Activated CD4-positive, alpha-beta T cell treated with anti-CD3 and anti-CD28 coated beads for 1 hour (primary cell): ENCODE measurements around the gene MSTO1.
"Not testable (repeated sequence)": the region's sequence is repeated elsewhere in the genome, so short reads cannot be mapped to it uniquely, and the experiment has no call there.

Experiments used
- DNase-seq: peaks from one replicate; pipeline ENCODE4 v3.0.0-alpha.2; 2020

The MSTO1 gene

GRCh38 chr1:155609515-155610256 lies at the start of gene MSTO1:
Gene MSTO1, plus strand, starts transcription at chr1:155610218. Its CDS starts 31 bp downstream, at chr1:155610249.
- DNase-seq, result peak; percentile 89

- DNase-seq, result peak; percentile 45
Observed at GRCh38 chr1:155561779-155562580, 48.0 kb upstream of the MSTO1 start.

GRCh38 chr1:155562581-155563376 lies 47.2 kb upstream of the MSTO1 start, which contains the start of gene ASH1L:
Gene ASH1L, minus strand, starts transcription at chr1:155562803. Its CDS starts 41,284 bp downstream, at chr1:155521519.
- peak; percentile 89 for DNase-seq

GRCh38 chr1:155563377-155564022 lies 46.5 kb upstream of the MSTO1 start:
- not testable (repeated sequence) for DNase-seq

DNA sequence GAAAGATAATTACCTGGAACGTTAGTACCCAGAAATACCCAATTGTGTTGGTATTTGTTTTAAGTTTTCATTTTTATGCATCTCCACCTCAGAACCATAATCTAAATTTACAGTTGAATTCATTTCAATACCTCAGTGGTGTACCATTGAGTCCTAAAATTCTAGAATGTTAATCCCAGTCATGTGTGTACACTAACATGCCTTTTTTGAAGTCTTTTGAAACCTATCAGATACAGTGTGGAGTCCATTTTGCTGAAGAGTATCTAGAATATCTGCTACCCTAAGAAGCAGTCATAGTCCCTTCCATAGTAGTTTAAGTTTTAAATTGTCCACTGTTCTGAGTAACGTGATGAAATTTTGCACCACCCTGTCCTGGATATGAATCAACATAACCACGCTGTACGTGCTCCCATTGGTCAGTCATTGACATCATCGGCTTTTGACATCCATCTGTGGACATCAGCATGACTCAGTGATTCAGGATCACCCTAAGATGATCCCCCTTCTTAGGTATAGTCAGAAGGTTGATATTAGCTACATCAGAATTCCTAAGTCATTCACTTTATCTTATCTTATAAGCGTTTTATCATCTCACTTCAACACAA lies 39.9 kb upstream of the MSTO1 start:
- DNase-seq, result no peak

- no peak for DNase-seq
Observed at GRCh38 chr1:155570593-155570990, 39.4 kb upstream of the MSTO1 start.

GRCh38 chr1:155574077-155574476 lies 35.9 kb upstream of the MSTO1 start:
- no peak for DNase-seq

GRCh38 chr1:155575608-155576007 lies 34.4 kb upstream of the MSTO1 start:
- not testable (repeated sequence) for DNase-seq

DNA sequence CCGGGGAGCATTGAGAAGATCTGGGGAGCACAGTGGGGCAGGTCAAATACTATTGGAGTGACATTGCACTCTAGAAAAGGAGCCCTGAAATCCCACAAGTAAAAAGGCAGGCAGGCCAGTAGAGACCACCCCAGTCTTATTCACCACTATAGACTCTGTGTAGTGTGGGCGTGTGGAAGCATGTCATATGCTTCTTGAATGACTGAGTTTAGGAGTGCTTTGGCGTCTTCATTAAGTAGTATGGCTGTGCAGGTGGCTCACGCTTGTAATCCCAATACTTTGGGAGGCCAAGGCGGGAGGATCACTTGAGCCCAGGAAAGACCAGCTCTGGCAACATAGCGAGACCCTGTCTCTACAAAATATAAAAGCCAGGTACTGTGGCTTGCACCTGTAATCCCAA lies 26.2 kb upstream of the MSTO1 start:
- not testable (repeated sequence) for DNase-seq

- DNase-seq, result not testable (repeated sequence)
Observed at GRCh38 chr1:155589282-155589681, 20.7 kb upstream of the MSTO1 start.

DNA sequence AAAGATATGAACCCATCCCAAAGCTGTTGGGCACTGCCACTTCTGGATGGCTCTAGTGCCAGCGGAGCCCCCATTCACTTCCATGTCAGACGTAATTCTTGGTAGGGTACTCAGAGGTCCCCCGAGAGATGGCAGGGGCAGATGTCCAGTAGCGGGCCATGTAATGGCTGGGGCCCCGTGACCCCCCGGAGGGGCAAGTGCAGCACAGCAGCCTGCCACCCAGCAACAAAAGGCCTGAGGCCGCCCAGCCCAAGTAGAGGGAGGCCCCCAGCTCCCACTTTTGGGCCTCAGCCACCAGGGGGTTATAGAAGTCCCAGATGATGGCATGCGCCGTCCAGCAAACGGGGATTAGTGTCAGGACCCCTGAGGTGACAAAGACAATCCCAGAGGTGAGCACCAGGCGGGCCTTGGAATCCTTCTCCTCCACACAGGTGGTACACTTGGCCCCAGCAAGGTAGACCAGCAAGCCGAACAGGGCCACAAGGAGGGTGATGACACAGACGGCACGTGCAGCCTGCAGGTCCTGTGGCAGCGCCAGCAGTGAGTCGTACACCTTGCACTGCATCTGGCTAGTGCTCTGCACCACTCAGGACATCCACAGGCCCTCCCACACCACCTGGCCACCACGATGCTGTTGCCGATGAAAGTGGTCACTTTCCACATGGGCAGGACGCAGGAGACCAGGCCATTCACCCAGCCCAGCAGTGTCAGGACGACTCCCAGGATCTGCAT lies 19.3 kb upstream of the MSTO1 start:
- DNase-seq, result not testable (repeated sequence)

- no peak for DNase-seq
Observed at GRCh38 chr1:155591770-155592169, 18.2 kb upstream of the MSTO1 start.

DNA sequence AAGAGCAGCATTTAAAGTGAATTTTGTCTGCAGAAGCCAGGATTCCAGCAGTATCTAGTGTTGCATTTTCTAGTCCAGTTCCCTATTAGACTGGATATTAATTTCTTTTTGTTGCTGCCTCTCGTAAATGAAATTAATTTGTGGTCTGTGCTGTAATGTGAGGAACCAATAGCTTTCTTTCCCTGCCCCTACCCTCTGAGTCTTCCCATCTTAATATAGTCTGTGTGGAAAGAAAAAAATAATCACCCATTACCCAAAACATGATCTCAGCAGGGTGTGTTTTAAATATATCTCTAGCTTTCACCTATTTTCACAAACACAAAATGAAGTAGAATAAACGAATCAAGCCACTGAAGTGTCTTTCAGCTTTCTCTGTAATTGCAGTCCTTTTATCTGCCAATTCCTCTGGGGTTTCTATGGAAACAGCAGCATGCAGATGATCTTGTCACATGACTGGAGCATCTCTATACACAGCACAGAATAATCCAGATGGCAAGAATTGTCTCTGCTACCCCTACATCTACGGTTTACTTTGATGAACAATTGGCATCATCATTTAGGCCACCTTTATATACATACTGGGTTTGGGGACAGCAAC lies 14.0 kb upstream of the MSTO1 start:
- DNase-seq, result not testable (repeated sequence)

GRCh38 chr1:155596864-155597263 lies 13.2 kb upstream of the MSTO1 start:
- DNase-seq, result no peak

DNA sequence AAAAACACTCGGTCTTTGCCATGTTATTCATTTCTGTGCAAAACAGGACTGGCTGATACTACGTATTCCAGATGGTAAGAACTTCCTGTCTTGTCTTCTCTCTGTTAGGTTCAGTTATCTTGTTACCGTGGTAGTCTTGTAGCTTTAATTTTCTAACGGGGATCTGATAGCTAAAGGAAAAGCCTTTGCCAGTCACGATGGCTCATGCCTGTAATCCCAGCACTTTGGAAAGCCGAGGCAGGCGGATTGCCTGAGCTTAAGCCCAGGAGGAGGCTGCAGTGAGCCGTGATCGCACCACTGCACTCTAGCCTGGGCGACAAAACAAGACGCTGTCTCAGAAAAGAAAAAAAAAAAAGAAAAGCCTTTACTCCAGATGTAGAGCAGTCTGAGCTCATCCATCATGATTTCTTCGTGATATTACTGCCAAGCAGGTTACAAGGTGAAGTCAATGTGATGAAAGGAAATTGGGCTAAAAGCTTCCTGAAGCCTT lies 11.1 kb upstream of the MSTO1 start:
- no peak for DNase-seq

DNA sequence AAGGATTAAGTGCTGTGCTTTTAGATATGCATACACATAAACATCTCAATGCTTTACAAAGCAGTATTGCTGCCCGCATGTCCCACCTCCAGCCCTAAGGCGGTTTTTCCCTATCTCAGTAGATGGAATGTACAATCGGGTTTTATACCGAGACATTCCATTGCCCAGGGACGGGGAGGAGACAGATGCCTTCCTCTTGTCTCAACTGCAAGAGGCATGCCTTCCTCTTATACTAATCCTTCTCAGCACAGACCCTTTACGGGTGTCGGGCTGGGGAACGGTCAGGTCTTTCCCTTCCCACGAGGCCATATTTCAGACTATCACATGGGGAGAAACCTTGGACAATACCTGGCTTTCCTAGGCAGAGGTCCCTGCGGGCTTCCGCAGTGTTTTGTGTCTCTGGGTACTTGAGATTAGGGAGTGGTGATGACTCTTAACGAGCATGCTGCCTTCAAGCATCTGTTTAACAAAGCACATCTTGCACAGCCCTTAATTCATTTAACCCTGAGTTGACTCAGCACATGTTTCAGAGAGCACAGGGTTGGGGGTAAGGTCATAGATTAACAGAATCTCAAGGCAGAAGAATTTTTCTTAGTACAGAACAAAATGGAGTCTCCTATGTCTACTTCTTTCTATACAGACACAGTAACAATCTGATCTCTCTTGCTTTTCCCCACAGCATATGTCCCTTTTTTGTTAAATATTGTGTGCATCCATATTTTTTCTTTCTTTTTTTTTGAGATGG lies 10.0 kb upstream of the MSTO1 start:
- not testable (repeated sequence) for DNase-seq

GRCh38 chr1:155607708-155608107 lies 2.3 kb upstream of the MSTO1 start:
- DNase-seq, result no peak

GRCh38 chr1:155608888-155609225 lies 1.2 kb upstream of the MSTO1 start:
- DNase-seq, result no peak

DNA sequence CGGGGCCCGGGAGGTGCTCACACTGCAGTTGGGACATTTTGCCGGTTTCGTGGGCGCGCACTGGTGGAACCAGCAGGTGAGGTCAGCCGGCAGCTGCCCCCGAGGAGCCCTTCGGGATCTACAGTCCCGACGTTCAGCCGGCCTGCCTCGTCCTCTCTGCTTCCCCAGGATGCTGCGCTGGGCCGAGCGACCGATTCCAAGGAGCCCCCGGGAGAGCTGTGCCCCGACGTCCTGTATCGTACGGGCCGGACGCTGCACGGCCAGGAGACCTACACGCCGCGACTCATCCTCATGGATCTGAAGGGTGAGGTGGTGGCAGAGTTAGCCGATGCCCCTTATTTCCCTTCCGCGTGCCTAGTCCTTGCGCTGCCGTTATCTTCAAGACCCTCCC lies 234 bp downstream of the MSTO1 start:
- DNase-seq, result not testable (repeated sequence)

DNA sequence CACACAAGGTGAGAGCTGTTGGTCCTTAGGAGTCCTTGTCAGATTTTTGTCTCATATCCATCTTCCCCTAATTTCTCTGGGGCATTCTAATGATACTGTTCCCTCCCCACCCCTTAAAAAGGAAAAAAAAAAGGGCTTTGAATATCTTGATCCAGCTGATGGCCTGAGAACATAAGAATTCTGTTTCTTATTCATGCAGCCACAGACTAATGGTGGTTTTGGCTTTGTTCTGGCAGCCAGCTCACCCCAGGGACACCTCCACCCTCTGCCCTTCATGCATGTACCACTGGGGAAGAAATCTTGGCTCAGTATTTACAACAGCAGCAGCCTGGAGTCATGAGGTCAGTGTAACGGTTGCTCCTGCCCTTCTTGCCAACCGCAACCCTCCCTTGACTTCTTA lies 3.2 kb downstream of the MSTO1 start:
- DNase-seq, result not testable (repeated sequence)
